Ovary (tissue), 3 donors: Measurements from ENCODE around the gene ZSWIM5.

Experiments
- CTCF ChIP-seq, 3 donors: fragments of 450-650 bp in 2 of 3; fragments of 200-600 bp in 1 of 3; IDR thresholded peaks; one replicate each; pipeline versions ENCODE4 v1.5.1 to v1.8.0; 2016 to 2022; ENCODE audit warnings: antibody characterized with exemption in 3 of 3, mild to moderate bottlenecking in 1 of 3
- EP300 ChIP-seq: sonication (generic); formaldehyde crosslinking; IDR thresholded peaks from one replicate; pipeline ENCODE4 v1.6.1; 2017; ENCODE audit warnings: antibody characterized with exemption
- donor health status: DM: no; HTN: no; CAD: no.

DNA sequence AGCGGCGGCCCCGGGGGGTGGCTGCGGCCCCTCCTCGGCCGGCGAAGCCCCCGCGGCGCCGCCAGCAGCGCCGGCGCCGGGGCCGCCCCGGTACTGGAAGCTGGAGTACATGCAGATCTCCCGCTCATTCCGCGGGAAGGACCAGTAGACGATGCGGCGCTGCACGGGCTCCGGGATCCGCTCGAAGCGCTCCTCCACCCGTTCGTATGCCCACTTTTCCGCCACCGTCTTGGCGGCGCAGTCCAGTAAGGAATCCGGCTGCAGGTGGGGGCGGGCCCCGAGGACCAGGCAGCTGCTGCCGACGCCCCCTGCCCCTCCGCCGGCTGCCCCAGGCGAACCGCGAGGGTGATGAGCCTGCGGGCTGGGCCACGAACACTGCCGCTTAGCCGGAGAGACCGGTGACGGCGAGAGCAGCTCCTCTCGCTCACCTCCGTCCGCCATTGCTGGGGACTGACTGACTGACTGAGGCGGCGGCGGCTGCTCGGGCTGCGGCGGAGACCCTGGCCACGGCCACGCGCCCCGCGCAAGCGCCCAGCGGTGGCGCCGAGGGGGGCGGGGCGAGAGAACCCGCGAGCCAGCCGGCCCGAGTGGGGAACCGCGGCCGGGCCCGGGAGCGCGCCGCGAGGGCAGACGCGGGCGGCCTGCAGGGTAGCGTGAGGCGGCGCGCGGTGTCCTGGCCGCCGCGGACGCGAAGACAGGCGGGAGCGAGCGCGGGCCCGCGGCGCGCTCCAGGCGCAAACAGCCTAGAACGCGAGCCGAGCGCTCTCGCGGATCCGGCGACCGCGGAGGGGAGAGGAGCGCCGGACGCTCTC, at the start of gene ZSWIM5:
- no peak for TF ChIP-seq CTCF (IDR thresholded peaks at IDR 0.05)
- TF ChIP-seq EP300 = no peak
